NCI-H1417 (cell line): ENCODE results near the gene DAZL.
"Not testable (repeated sequence)": the region's sequence is repeated elsewhere in the genome, so short reads cannot be mapped to it uniquely, and the experiment has no call there.

ENCODE experiments used
- DNase-seq, 3 experiments: peaks; one replicate each; lab custom pipeline; 2025; lab: John Stamatoyannopoulos, UW

The DAZL gene

GRCh38 chr3:16604887-16605602, at the start of gene DAZL:
Gene DAZL (minus strand): TSS chr3:16605423. CDS start chr3:16605205, 218 bp downstream.
- no peak for DNase-seq

GRCh38 chr3:16654976-16655375, 49.8 kb upstream of the DAZL start:
- no peak for DNase-seq

- no peak for DNase-seq
Measured at GRCh38 chr3:16653712-16654111, 48.5 kb upstream of the DAZL start.

- DNase-seq, result no peak
Measured at GRCh38 chr3:16647668-16648067, 42.4 kb upstream of the DAZL start.

GRCh38 chr3:16639806-16640205, 34.6 kb upstream of the DAZL start:
- DNase-seq, result no peak

GRCh38 chr3:16633948-16634347, 28.7 kb upstream of the DAZL start:
- no peak for DNase-seq

GRCh38 chr3:16632395-16632794, 27.2 kb upstream of the DAZL start:
- DNase-seq, result no peak

- no peak for DNase-seq
Measured at GRCh38 chr3:16618721-16619120, 13.5 kb upstream of the DAZL start.

GRCh38 chr3:16617155-16617554, 11.9 kb upstream of the DAZL start:
- DNase-seq, result not testable (repeated sequence)

GRCh38 chr3:16616083-16616482, 10.9 kb upstream of the DAZL start:
- no peak for DNase-seq

GRCh38 chr3:16614033-16615031, 9.1 kb upstream of the DAZL start:
- DNase-seq, result no peak

- DNase-seq, result no peak
Measured at GRCh38 chr3:16609927-16610580, 4.8 kb upstream of the DAZL start.

- DNase-seq, result no peak
Measured at GRCh38 chr3:16608816-16609215, 3.6 kb upstream of the DAZL start.

- no peak for DNase-seq
Measured at GRCh38 chr3:16607718-16608117, 2.5 kb upstream of the DAZL start.

GRCh38 chr3:16606398-16606797, 1.2 kb upstream of the DAZL start:
- DNase-seq, result no peak

GRCh38 chr3:16605966-16606365, 743 bp upstream of the DAZL start:
- no peak for DNase-seq

- no peak for DNase-seq
Measured at GRCh38 chr3:16604433-16604832, 790 bp downstream of the DAZL start.

GRCh38 chr3:16601537-16602005, 3.7 kb downstream of the DAZL start:
- DNase-seq, result no peak

- DNase-seq, result peak; percentile 16 to 77 (median 74)
Measured at GRCh38 chr3:16600780-16601536, 4.3 kb downstream of the DAZL start.

GRCh38 chr3:16599694-16600093, 5.5 kb downstream of the DAZL start:
- DNase-seq, result no peak

- no peak for DNase-seq
Measured at GRCh38 chr3:16596352-16597032, 8.7 kb downstream of the DAZL start.
